IPS-20b (cell line): ENCODE results near the gene UQCRC1.
"Not testable (repeated sequence)": the region's sequence is repeated elsewhere in the genome, so short reads cannot be mapped to it uniquely, and the experiment has no call there.

Experiments
- H3K27ac ChIP-seq: one replicate; pipeline ENCODE4 v1.5.1; 2013; ENCODE audit warnings: low read length
- H3K27me3 ChIP-seq: 2 replicates; pipeline ENCODE4 v1.6.1; 2013; ENCODE audit warnings: mild to moderate bottlenecking, low read length, inconsistent platforms; ENCODE audit not compliant: insufficient read depth
- H3K36me3 ChIP-seq: 2 replicates; pipeline ENCODE4 v1.6.1; 2013; ENCODE audit warnings: low read depth, mild to moderate bottlenecking, inconsistent platforms, low read length, moderate library complexity; ENCODE audit not compliant: insufficient read depth
- H3K4me1 ChIP-seq: 2 replicates; pipeline ENCODE4 v1.6.1; 2013; ENCODE audit warnings: mild to moderate bottlenecking, control low read depth, inconsistent platforms, low read length, moderate library complexity; ENCODE audit not compliant: insufficient read depth
- H3K4me3 ChIP-seq: 2 replicates; pipeline ENCODE4 v1.5.1; 2013; ENCODE audit warnings: mild to moderate bottlenecking, low read length, inconsistent platforms
- H3K9ac ChIP-seq: 2 replicates; pipeline ENCODE4 v1.6.1; 2013; ENCODE audit warnings: low read depth, mild to moderate bottlenecking, inconsistent platforms, low read length, moderate library complexity
- H3K9me3 ChIP-seq: 2 replicates; pipeline ENCODE4 v1.6.1; 2013; ENCODE audit warnings: mild to moderate bottlenecking, low read depth, low read length, inconsistent platforms; ENCODE audit not compliant: insufficient read depth

Gene UQCRC1

GRCh38 chr3:48558493-48559134 lies 50.8 kb downstream of the UQCRC1 start:
- Histone ChIP-seq H3K9me3 (no peaks in the 10 kb centered on the region), H3K27ac (no peak overlapping the region), H3K36me3 (0 out of 2 replicates have a peak, but pooled peaks cover 4% of the 10 kb centered on the region), H3K4me1 (peaks cover 9% of the 10 kb centered on the region), H3K9ac (no peak overlapping the region), H3K4me3 (no peak overlapping the region), H3K27me3 (no peaks in the 10 kb centered on the region)

GRCh38 chr3:48556796-48557626 lies 52.4 kb downstream of the UQCRC1 start, which contains the start of gene PFKFB4:
TSS of gene PFKFB4 (minus strand) at chr3:48556803. CDS start at chr3:48556777, 26 bp downstream.
- Histone ChIP-seq H3K36me3 (0 out of 2 replicates have a peak, but pooled peaks cover 4% of the 10 kb centered on the region), H3K4me1 (peaks cover 3% of the 10 kb centered on the region), H3K27me3 (no peaks in the 10 kb centered on the region), H3K27ac (peak within 1 kb of the TSS; percentile 84), H3K9ac (peak within 1 kb of the TSS; percentile 91), H3K4me3 (peak within 1 kb of the TSS; percentile 88), H3K9me3 (no peaks in the 10 kb centered on the region)

GRCh38 chr3:48555949-48556795 lies 53.3 kb downstream of the UQCRC1 start:
- Histone ChIP-seq H3K27ac (peak overlapping the region; percentile 25), H3K36me3 (0 out of 2 replicates have a peak, but pooled peaks cover 4% of the 10 kb centered on the region), H3K9me3 (no peaks in the 10 kb centered on the region), H3K27me3 (no peaks in the 10 kb centered on the region), H3K9ac (peak overlapping the region; percentile 51; the same call in 1 of the 2 replicates), H3K4me1 (peaks cover 3% of the 10 kb centered on the region), H3K4me3 (peak overlapping the region; percentile 88)

DNA sequence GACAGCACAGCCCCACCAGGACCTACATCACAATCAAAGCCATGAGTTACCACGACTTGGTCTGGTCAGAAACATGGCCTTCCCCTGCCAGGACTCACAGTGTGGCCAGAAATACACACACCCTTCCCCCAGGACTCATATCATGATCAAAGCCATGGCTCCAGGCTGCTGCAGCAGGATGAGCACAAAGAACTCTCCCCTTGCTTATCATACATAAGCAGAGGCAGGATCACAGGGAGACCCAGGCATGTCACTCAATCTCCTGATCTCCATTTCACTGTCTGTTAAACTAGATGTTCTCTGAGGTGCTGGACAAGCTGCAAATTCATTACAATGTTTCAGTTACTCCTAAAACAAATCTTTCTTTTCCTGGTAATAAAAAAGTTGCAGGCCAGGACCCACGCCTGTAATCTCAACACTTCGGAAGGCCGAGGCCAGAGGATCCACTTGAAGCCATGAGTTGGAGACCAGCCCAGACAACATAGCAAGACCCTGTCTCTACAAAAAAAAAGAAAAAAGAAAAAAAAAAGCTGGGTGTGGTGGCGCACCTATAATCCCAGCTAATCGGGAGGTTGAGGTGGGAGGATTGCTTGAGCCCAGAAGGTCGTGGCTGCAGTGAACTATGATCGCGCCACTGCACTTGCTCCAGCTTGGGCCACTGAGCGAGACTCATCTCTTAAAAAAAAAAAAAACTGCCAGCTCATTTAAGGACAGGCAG lies 54.1 kb downstream of the UQCRC1 start:
- no peaks in the 10 kb centered on the region for H3K27me3 ChIP-seq
- H3K4me1 ChIP-seq, result peaks cover 3% of the 10 kb centered on the region; the same call in 1 of the 2 replicates
- no peaks in the 10 kb centered on the region for H3K9me3 ChIP-seq
- peak overlapping the region; percentile 88 for H3K4me3 ChIP-seq
- 0 out of 2 replicates have a peak, but pooled peaks cover 4% of the 10 kb centered on the region for H3K36me3 ChIP-seq
- peak overlapping the region; percentile 51; the same call in 1 of the 2 replicates for H3K9ac ChIP-seq
- no peak overlapping the region for H3K27ac ChIP-seq

- Histone ChIP-seq H3K4me3 (no peak overlapping the region), H3K4me1 (peaks cover 3% of the 10 kb centered on the region; the same call in 1 of the 2 replicates), H3K27ac (no peak overlapping the region), H3K9ac (no peak overlapping the region), H3K36me3 (0 out of 2 replicates have a peak, but pooled peaks cover 4% of the 10 kb centered on the region), H3K27me3 (no peaks in the 10 kb centered on the region), H3K9me3 (no peaks in the 10 kb centered on the region)
Observed at GRCh38 chr3:48553886-48554845, 55.3 kb downstream of the UQCRC1 start.

DNA sequence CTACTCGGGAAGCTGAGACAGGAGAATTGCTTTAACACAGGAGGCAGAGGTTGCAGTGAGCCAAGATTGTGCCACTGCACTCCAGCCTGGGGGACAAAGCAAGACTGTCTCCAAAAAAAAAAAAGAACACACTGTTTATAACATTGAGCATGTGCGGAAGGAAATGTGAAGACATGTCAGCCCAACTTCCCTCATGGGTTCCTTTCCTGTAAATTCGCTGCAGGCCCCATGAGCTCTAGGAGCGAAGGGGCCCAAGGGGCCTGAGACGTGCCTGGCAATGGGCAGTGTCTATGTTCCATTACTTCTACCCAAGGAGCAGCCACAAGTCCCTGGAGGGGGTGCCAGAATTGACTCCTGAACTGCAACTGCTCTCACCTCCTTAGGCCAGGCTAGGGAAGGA lies 56.1 kb downstream of the UQCRC1 start:
- 0 out of 2 replicates have a peak, but pooled peaks cover 4% of the 10 kb centered on the region for H3K36me3 ChIP-seq
- no peak overlapping the region for H3K4me3 ChIP-seq
- H3K4me1 ChIP-seq, result peaks cover 3% of the 10 kb centered on the region; the same call in 1 of the 2 replicates
- no peaks in the 10 kb centered on the region for H3K9me3 ChIP-seq
- H3K27me3 ChIP-seq, result no peaks in the 10 kb centered on the region
- H3K9ac ChIP-seq, result no peak overlapping the region
- H3K27ac ChIP-seq, result no peak overlapping the region

DNA sequence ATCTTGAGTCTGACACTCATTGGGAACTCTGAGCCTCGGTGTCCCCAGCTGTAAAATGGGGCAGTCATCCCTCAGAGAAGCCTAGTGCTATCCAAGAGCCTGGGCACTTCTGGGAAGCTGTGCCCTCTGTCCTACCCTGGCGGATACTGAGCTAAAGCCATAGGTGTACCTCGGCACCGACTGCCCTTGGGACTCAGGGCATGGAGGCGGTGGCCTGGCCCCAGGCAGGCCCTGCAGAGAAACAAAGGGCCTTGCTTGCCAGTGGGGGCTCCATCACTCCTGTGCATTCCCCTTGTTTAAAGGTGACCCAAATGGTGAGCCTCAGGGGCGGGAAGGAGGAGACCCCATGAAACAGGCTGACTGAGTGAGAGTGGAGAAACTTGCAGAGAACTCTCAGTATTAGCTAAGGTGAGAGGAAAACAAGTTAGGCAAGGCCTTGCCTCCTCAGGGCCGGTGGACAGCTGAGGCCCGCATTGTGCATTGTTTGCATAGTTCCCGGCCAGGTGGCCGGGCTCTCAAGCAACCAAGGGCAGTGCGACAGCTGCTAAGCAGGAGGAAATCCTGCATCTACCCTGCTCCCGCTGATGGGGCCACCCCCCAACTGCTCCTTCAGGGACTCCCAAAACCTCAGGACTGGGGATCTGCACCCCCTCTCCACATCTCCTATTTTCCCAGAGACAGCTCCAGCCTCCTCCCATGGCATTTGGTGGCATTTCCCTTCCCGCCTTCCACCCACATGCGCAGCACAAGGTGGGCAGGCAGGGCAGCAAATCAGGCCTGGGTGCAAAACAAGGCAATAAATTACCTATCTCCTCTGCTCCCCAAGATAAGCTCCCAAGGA lies 57.1 kb downstream of the UQCRC1 start:
- H3K27ac ChIP-seq, result no peak overlapping the region
- no peaks in the 10 kb centered on the region for H3K27me3 ChIP-seq
- H3K9me3 ChIP-seq, result no peaks in the 10 kb centered on the region
- H3K9ac ChIP-seq, result peak overlapping the region; percentile 31; the same call in 1 of the 2 replicates
- H3K36me3 ChIP-seq, result peaks cover 11% of the 10 kb centered on the region; the same call in 1 of the 2 replicates
- no peak overlapping the region for H3K4me3 ChIP-seq
- H3K4me1 ChIP-seq, result peaks cover 3% of the 10 kb centered on the region; the same call in 1 of the 2 replicates

GRCh38 chr3:48551651-48552050 lies 57.8 kb downstream of the UQCRC1 start:
- not testable (repeated sequence) for H3K27me3 ChIP-seq, H3K9me3 ChIP-seq, H3K27ac ChIP-seq, H3K9ac ChIP-seq, H3K4me3 ChIP-seq, H3K4me1 ChIP-seq
- peaks cover 18% of the 10 kb centered on the region for H3K36me3 ChIP-seq
